Endothelial cell of umbilical vein (primary cell): ENCODE data around the gene DAND5.

ENCODE experiments used
- EZH2 ChIP-seq: IDR thresholded peaks from 2 replicates; pipeline ENCODE4 v1.6.1; 2012; ENCODE audit warnings: borderline replicate concordance, low read depth, mild to moderate bottlenecking, moderate library complexity, low read length, inconsistent platforms; ENCODE audit not compliant: severe bottlenecking
- FOS ChIP-seq: IDR thresholded peaks from 2 replicates; pipeline ENCODE4 v1.6.1; 2011; ENCODE audit warnings: mild to moderate bottlenecking, low read length, moderate library complexity, borderline replicate concordance; ENCODE audit not compliant: insufficient read depth
- MAX ChIP-seq: IDR thresholded peaks from 2 replicates; pipeline ENCODE4 v1.6.1; 2011; ENCODE audit not compliant: insufficient read depth, insufficient read length
- MYC ChIP-seq: IDR thresholded peaks from one replicate; pipeline ENCODE4 v1.6.1; 2011; ENCODE audit warnings: mild to moderate bottlenecking, low read depth, low read length
- POLR2A ChIP-seq: IDR thresholded peaks from 2 replicates; pipeline ENCODE4 v1.6.1; 2012; ENCODE audit warnings: low read depth, mild to moderate bottlenecking, control low read depth, low read length
- POLR2AphosphoS5 ChIP-seq: IDR thresholded peaks from 2 replicates; pipeline ENCODE4 v1.6.1; 2012; ENCODE audit warnings: low read depth, mild to moderate bottlenecking, control low read depth, low read length, moderate library complexity; ENCODE audit not compliant: insufficient read depth
- TF ChIP-seq, protein P1 (sequence below), 2 donors: IDR thresholded peaks; 1 replicate in 1 of 2; 2 replicates in 1 of 2; pipeline ENCODE4 v1.5.1; 2011; ENCODE audit warnings: low read length in 2 of 2, mild to moderate bottlenecking in 2 of 2, moderate library complexity in 2 of 2, control low read depth in 1 of 2, inconsistent platforms in 1 of 2, low read depth in 1 of 2; ENCODE audit not compliant: insufficient read depth in 1 of 2; ENCODE audit errors: extremely low read depth in 1 of 2

- TF ChIP-seq, protein P1, sequence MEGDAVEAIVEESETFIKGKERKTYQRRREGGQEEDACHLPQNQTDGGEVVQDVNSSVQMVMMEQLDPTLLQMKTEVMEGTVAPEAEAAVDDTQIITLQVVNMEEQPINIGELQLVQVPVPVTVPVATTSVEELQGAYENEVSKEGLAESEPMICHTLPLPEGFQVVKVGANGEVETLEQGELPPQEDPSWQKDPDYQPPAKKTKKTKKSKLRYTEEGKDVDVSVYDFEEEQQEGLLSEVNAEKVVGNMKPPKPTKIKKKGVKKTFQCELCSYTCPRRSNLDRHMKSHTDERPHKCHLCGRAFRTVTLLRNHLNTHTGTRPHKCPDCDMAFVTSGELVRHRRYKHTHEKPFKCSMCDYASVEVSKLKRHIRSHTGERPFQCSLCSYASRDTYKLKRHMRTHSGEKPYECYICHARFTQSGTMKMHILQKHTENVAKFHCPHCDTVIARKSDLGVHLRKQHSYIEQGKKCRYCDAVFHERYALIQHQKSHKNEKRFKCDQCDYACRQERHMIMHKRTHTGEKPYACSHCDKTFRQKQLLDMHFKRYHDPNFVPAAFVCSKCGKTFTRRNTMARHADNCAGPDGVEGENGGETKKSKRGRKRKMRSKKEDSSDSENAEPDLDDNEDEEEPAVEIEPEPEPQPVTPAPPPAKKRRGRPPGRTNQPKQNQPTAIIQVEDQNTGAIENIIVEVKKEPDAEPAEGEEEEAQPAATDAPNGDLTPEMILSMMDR (IDR thresholded peaks at IDR 0.05; ENCODE audit: extremely low read depth in 1 of 2, insufficient read depth in 1 of 2, low read depth in 1 of 2, low read length in 2 of 2) = peak; percentile 91 to 92
- TF ChIP-seq POLR2AphosphoS5 (no peak), POLR2A (no peak), MYC (no peak), EZH2 (no peak), FOS (no peak), MAX (no peak)
Observed at GRCh38 chr19:12983542-12984142, 14.3 kb downstream of the DAND5 start.
